OCI-LY3 (cell line): Measurements from ENCODE around the gene ABCB9.

Source experiments
- H2AFZ ChIP-seq: fragments of 200-600, 300-600 bp; shearing (Covaris generic); 2 replicates; pipeline ENCODE4 v1.6.0; 2014; ENCODE audit warnings: antibody characterized with exemption, low read depth, low read length
- H3K27ac ChIP-seq: fragments of 200-600, 300-600 bp; sonication (generic); 2 replicates; pipeline ENCODE4 v1.5.1; 2014; ENCODE audit warnings: mild to moderate bottlenecking, low read length, moderate library complexity, mixed read lengths
- H3K27me3 ChIP-seq: fragments of 200-600, 300-600 bp; sonication (generic); 2 replicates; pipeline ENCODE4 v1.6.1; 2014; ENCODE audit warnings: low read depth, low read length, mixed read lengths
- H3K36me3 ChIP-seq: fragments of 200-600, 300-600 bp; sonication (generic); replicated peaks from 2 replicates; pipeline ENCODE3; 2014; ENCODE audit warnings: low read depth, low read length, mixed read lengths
- H3K4me1 ChIP-seq: fragments of 300-600, 200-600 bp; sonication (generic); 2 replicates; pipeline ENCODE4 v1.6.1; 2014; ENCODE audit warnings: low read length, mixed read lengths
- H3K4me2 ChIP-seq: fragments of 200-600, 300-600 bp; sonication (generic); 2 replicates; pipeline ENCODE4 v1.6.1; 2014; ENCODE audit warnings: low read length, mixed read lengths
- H3K4me3 ChIP-seq: fragments of 300-600, 200-600 bp; sonication (generic); 2 replicates; pipeline ENCODE4 v1.5.1; 2014; ENCODE audit warnings: antibody characterized with exemption, mild to moderate bottlenecking, low read length, moderate library complexity
- H3K79me2 ChIP-seq: fragments of 300-600, 200-600 bp; shearing (Covaris generic); 2 replicates; pipeline ENCODE4 v1.6.1; 2014; ENCODE audit warnings: mild to moderate bottlenecking, low read length, mixed read lengths
- H3K9ac ChIP-seq: fragments of 300-600, 200-600 bp; shearing (Covaris generic); 2 replicates; pipeline ENCODE4 v1.6.0; 2014; ENCODE audit warnings: mild to moderate bottlenecking, low read length, moderate library complexity
- H3K9me3 ChIP-seq: fragments of 200-600, 300-600 bp; shearing (Covaris generic); 2 replicates; pipeline ENCODE4 v1.6.1; 2014; ENCODE audit warnings: low read length, mixed read lengths; ENCODE audit not compliant: insufficient read depth
- H4K20me1 ChIP-seq: fragments of 200-600, 300-600 bp; sonication (generic); 2 replicates; pipeline ENCODE4 v1.6.1; 2016; ENCODE audit warnings: low read length, mixed read lengths; ENCODE audit not compliant: insufficient read depth
- CTCF ChIP-seq: fragments of 200-600, 300-600 bp; sonication (generic); IDR thresholded peaks from 2 replicates; pipeline ENCODE4 v1.5.1; 2014; ENCODE audit warnings: antibody characterized with exemption, low read length, low read depth
- EZH2phosphoT487 ChIP-seq: fragments of 200-600 bp; shearing (Covaris generic); IDR thresholded peaks from 2 replicates; pipeline ENCODE4 v1.6.1; 2018; ENCODE audit warnings: antibody characterized with exemption, mixed run types, low read depth

ABCB9 gene

GRCh38 chr12:122882908-122883558 lies 83.2 kb downstream of the ABCB9 start:
- Histone ChIP-seq H3K9ac (no peak overlapping the region), H3K27ac (no peak overlapping the region), H3K9me3 (no peaks in the 10 kb centered on the region), H3K4me2 (no peak overlapping the region), H3K79me2 (no peaks in the 10 kb centered on the region), H4K20me1 (peaks cover 28% of the 10 kb centered on the region), H3K4me1 (peaks cover 15% of the 10 kb centered on the region), H3K36me3 (no peaks in the 10 kb centered on the region), H2AFZ (no peak overlapping the region), H3K27me3 (peaks cover 89% of the 10 kb centered on the region), H3K4me3 (no peak overlapping the region)
- TF ChIP-seq EZH2phosphoT487 = no peak
- TF ChIP-seq CTCF = no peak

- Histone ChIP-seq H2AFZ (no peak overlapping the region), H3K27ac (no peak overlapping the region), H3K36me3 (no peaks in the 10 kb centered on the region), H3K9ac (no peak overlapping the region), H3K27me3 (peaks cover 89% of the 10 kb centered on the region), H4K20me1 (peaks cover 17% of the 10 kb centered on the region; the same call in 1 of the 2 replicates), H3K4me2 (no peak overlapping the region), H3K4me3 (no peak overlapping the region), H3K79me2 (no peaks in the 10 kb centered on the region), H3K4me1 (peaks cover 7% of the 10 kb centered on the region), H3K9me3 (no peaks in the 10 kb centered on the region)
- peak; percentile 78 for TF ChIP-seq CTCF
- no peak for TF ChIP-seq EZH2phosphoT487
Measured at GRCh38 chr12:122880668-122881067, 85.6 kb downstream of the ABCB9 start.

GRCh38 chr12:122880155-122880667 lies 86.1 kb downstream of the ABCB9 start:
- no peak for TF ChIP-seq EZH2phosphoT487
- no peak for TF ChIP-seq CTCF
- Histone ChIP-seq H3K9me3 (no peaks in the 10 kb centered on the region), H3K4me2 (no peak overlapping the region), H4K20me1 (peaks cover 20% of the 10 kb centered on the region), H2AFZ (no peak overlapping the region), H3K27ac (no peak overlapping the region), H3K79me2 (no peaks in the 10 kb centered on the region), H3K27me3 (peaks cover 86% of the 10 kb centered on the region), H3K36me3 (no peaks in the 10 kb centered on the region), H3K4me3 (no peak overlapping the region), H3K4me1 (peaks cover 12% of the 10 kb centered on the region), H3K9ac (no peak overlapping the region)
